Endothelial cell of umbilical vein (primary cell): ENCODE measurements around the gene GRIN3A. TPM values are rescaled to one million over a fixed set of nuclear protein-coding genes. Genes with fewer than 3 reads are reported as not detected.
"Not testable (repeated sequence)": the region's sequence is repeated elsewhere in the genome, so short reads cannot be mapped to it uniquely, and the experiment has no call there.

Experiments
- BruUV-seq: library from RNA; stranded (reverse); fragments of 400-500 nt; replicated peaks from 2 replicates; lab custom pipeline; 2021; lab: Mats Ljungman, UMichigan
- CTCF ChIA-PET: fragments of 300-600, 350-600 bp; sonication (Branson Sonifier 250); formaldehyde crosslinking; loops from one replicate; lab custom pipeline; 2021; ENCODE audit warnings: antibody characterized with exemption, inconsistent platforms; lab: Charles Lee
- POLR2A ChIA-PET: fragments of 300-600, 350-600 bp; sonication (Branson Sonifier 250); formaldehyde crosslinking; loops from one replicate; lab custom pipeline; 2021; ENCODE audit warnings: antibody characterized with exemption, inconsistent platforms; lab: Charles Lee
- DNase-seq: peaks from one replicate; pipeline ENCODE4 v3.0.0-alpha.2; 2011; ENCODE audit warnings: low read depth, low spot score
- FAIRE-seq: peaks from 2 replicates; lab custom pipeline; 2011; peaks lifted over from hg19 to GRCh38; lab: Jason Lieb, UNC
- H2AFZ ChIP-seq: 2 replicates; pipeline ENCODE4 v1.6.0; 2012; ENCODE audit warnings: low read depth, low read length, control low read depth, inconsistent platforms
- H3K27ac ChIP-seq: 2 replicates; pipeline ENCODE4 v1.5.1; 2011; ENCODE audit warnings: low read depth, mild to moderate bottlenecking, control low read depth, low read length, moderate library complexity; ENCODE audit not compliant: insufficient read depth
- H3K27me3 ChIP-seq, 2 experiments: 2 replicates each; pipeline versions ENCODE4 v1.6.0 to v1.6.1; 2011; ENCODE audit warnings: low read length in 2 of 2, mixed read lengths in 1 of 2; ENCODE audit not compliant: control insufficient read depth in 2 of 2, insufficient read depth in 2 of 2
- H3K36me3 ChIP-seq, 2 experiments: 2 replicates in 1 of 2; 3 replicates in 1 of 2; pipeline ENCODE4 v1.5.1; 2011; ENCODE audit warnings: low read length in 2 of 2, mild to moderate bottlenecking in 1 of 2, moderate library complexity in 1 of 2; ENCODE audit not compliant: control insufficient read depth in 2 of 2, insufficient read depth in 2 of 2; ENCODE audit errors: extremely low read depth in 1 of 2
- H3K4me1 ChIP-seq: 3 replicates; pipeline ENCODE4 v1.5.1; 2011; ENCODE audit warnings: mild to moderate bottlenecking, low read length; ENCODE audit not compliant: control insufficient read depth, insufficient read depth; ENCODE audit errors: extremely low read depth
- H3K4me2 ChIP-seq: 2 replicates; pipeline ENCODE4 v1.6.1; 2011; ENCODE audit warnings: low read length, control low read depth, mixed read lengths; ENCODE audit not compliant: insufficient read depth
- H3K4me3 ChIP-seq, 3 experiments: fragments of 200-600 bp in 1 of 3; sonication (generic), shearing (Covaris generic) in 1 of 3; replicated peaks in 1 of 3; 2 replicates each; pipeline ENCODE4 v1.5.1; 2011 to 2016; ENCODE audit warnings: control low read depth in 3 of 3, low read length in 3 of 3, mild to moderate bottlenecking in 2 of 3, inconsistent platforms in 1 of 3, low read depth in 1 of 3, moderate library complexity in 1 of 3; ENCODE audit not compliant: insufficient read depth in 1 of 3
- H3K79me2 ChIP-seq: 2 replicates; pipeline ENCODE4 v1.6.0; 2012; ENCODE audit warnings: low read length, inconsistent platforms; ENCODE audit not compliant: control insufficient read depth, insufficient read depth
- H3K9ac ChIP-seq: replicated peaks from 2 replicates; pipeline ENCODE3; 2011; ENCODE audit warnings: low read length, control low read depth; ENCODE audit not compliant: insufficient read depth; ENCODE audit errors: extremely low read depth
- H3K9me1 ChIP-seq: replicated peaks from 3 replicates; pipeline ENCODE4 v1.6.0; 2011; ENCODE audit warnings: mild to moderate bottlenecking, low read length; ENCODE audit not compliant: control insufficient read depth, insufficient read depth; ENCODE audit errors: extremely low read depth
- H3K9me3 ChIP-seq: replicated peaks from 2 replicates; pipeline ENCODE4 v1.5.1; 2012; ENCODE audit warnings: low read length, inconsistent platforms; ENCODE audit not compliant: control insufficient read depth, insufficient read depth
- H4K20me1 ChIP-seq: replicated peaks from 2 replicates; pipeline ENCODE3; 2011; ENCODE audit warnings: mild to moderate bottlenecking, low read length; ENCODE audit not compliant: control insufficient read depth, insufficient read depth; ENCODE audit errors: extremely low read depth
- CTCF ChIP-seq, 2 donors: IDR thresholded peaks; 1 replicate in 1 of 2; 2 replicates in 1 of 2; pipeline ENCODE4 v1.5.1; 2011; ENCODE audit warnings: low read length in 2 of 2, mild to moderate bottlenecking in 2 of 2, moderate library complexity in 2 of 2, control low read depth in 1 of 2, inconsistent platforms in 1 of 2, low read depth in 1 of 2; ENCODE audit not compliant: insufficient read depth in 1 of 2; ENCODE audit errors: extremely low read depth in 1 of 2
- EZH2 ChIP-seq: IDR thresholded peaks from 2 replicates; pipeline ENCODE4 v1.6.1; 2012; ENCODE audit warnings: borderline replicate concordance, low read depth, mild to moderate bottlenecking, moderate library complexity, low read length, inconsistent platforms; ENCODE audit not compliant: severe bottlenecking
- FOS ChIP-seq: IDR thresholded peaks from 2 replicates; pipeline ENCODE4 v1.6.1; 2011; ENCODE audit warnings: mild to moderate bottlenecking, low read length, moderate library complexity, borderline replicate concordance; ENCODE audit not compliant: insufficient read depth
- GATA2 ChIP-seq: IDR thresholded peaks from 2 replicates; pipeline ENCODE4 v1.7.0; 2011; ENCODE audit warnings: low read depth, mild to moderate bottlenecking, moderate library complexity, mixed read lengths, low read length; ENCODE audit not compliant: insufficient read length, insufficient read depth
- JUN ChIP-seq: IDR thresholded peaks from 2 replicates; pipeline ENCODE4 v1.6.1; 2011; ENCODE audit warnings: borderline replicate concordance, low read depth; ENCODE audit not compliant: insufficient read length, insufficient read depth
- MAX ChIP-seq: IDR thresholded peaks from 2 replicates; pipeline ENCODE4 v1.6.1; 2011; ENCODE audit not compliant: insufficient read depth, insufficient read length
- MYC ChIP-seq: IDR thresholded peaks from one replicate; pipeline ENCODE4 v1.6.1; 2011; ENCODE audit warnings: mild to moderate bottlenecking, low read depth, low read length
- POLR2A ChIP-seq: IDR thresholded peaks from 2 replicates; pipeline ENCODE4 v1.6.1; 2012; ENCODE audit warnings: low read depth, mild to moderate bottlenecking, control low read depth, low read length
- POLR2AphosphoS5 ChIP-seq: IDR thresholded peaks from 2 replicates; pipeline ENCODE4 v1.6.1; 2012; ENCODE audit warnings: low read depth, mild to moderate bottlenecking, control low read depth, low read length, moderate library complexity; ENCODE audit not compliant: insufficient read depth
- dilution Hi-C: fragments of 300-500 bp; cut with MboI; formaldehyde crosslinking; loops from one replicate; pipeline ENCODE4 v1.15.0; 2019; ENCODE audit warnings: low sequenced_read_pairs; ENCODE audit not compliant: extremely low pct_ligation_motif_present
- intact Hi-C: fragments of 100-400 bp; cut with micrococcal nuclease; formaldehyde crosslinking; loops from one replicate; pipeline ENCODE4 v1.10.0; 2022
- polyA plus RNA-seq, 4 experiments: library from polyadenylated mRNA; depleted of rRNA in 3 of 4; stranded (reverse) in 3 of 4; unstranded in 1 of 4; fragments of >200 nt; gene quantifications; 2 replicates each; pipeline versions ENCODE4 v1.2.1 to v1.2.3, GENCODE V29; 2011 to 2012; ENCODE audit warnings: missing spikeins in 1 of 4
- total RNA-seq: library from RNA; stranded (reverse); gene quantifications from 2 replicates; pipeline ENCODE4 v1.2.3, GENCODE V29; 2021

Gene GRIN3A
- total and polyA plus RNA-seq, 2 donors (not counting 3 experiments of a cell fraction or from before 2014, with no cell fraction given) = not detected

- no peaks in the 10 kb centered on the region for H3K4me1 ChIP-seq
- H3K79me2 ChIP-seq = no peaks in the 10 kb centered on the region
- H3K27me3 ChIP-seq = no peaks in the 10 kb centered on the region
- no TSS peak for BruUV-seq
- no peaks in the 10 kb centered on the region for H3K9me3 ChIP-seq
- no peak for FAIRE-seq
- no peak overlapping the region for H3K9ac ChIP-seq
- no peaks in the 10 kb centered on the region for H3K36me3 ChIP-seq
- no peaks in the 10 kb centered on the region for H3K9me1 ChIP-seq
- ChIA-PET CTCF (no interaction called here), POLR2A (no interaction called here)
- intact Hi-C loops (no loop called here), dilution Hi-C loops (no loop called here)
- TF ChIP-seq JUN (no peak), POLR2A (no peak), GATA2 (no peak), FOS (no peak), CTCF (IDR thresholded peaks at IDR 0.05; ENCODE audit: extremely low read depth in 1 of 2, insufficient read depth in 1 of 2, low read depth in 1 of 2, low read length in 2 of 2) (no peak), POLR2AphosphoS5 (no peak), MYC (no peak), EZH2 (no peak), MAX (no peak)
- no peaks in the 10 kb centered on the region for H4K20me1 ChIP-seq
- no peak for DNase-seq
- H3K4me3 ChIP-seq = no peak overlapping the region
- no peak overlapping the region for H3K4me2 ChIP-seq
- H2AFZ ChIP-seq = no peak overlapping the region
- no peak overlapping the region for H3K27ac ChIP-seq
These were observed 147.5 kb downstream of the GRIN3A start for GRCh38 chr9:101590901-101591300.

GRCh38 chr9:101590074-101590473 lies 148.4 kb downstream of the GRIN3A start:
- intact Hi-C loops, CTCF ChIA-PET, H3K36me3 ChIP-seq, DNase-seq, H3K27me3 ChIP-seq, H3K4me1 ChIP-seq, POLR2A ChIA-PET, FAIRE-seq, H3K9me3 ChIP-seq, H3K4me2 ChIP-seq, dilution Hi-C loops, H3K9ac ChIP-seq, H3K79me2 ChIP-seq, H2AFZ ChIP-seq, BruUV-seq, H3K9me1 ChIP-seq, H4K20me1 ChIP-seq, H3K27ac ChIP-seq, H3K4me3 ChIP-seq: not testable (repeated sequence)
